K562 (cell line): ENCODE results near the gene OSGIN1. TPM values are rescaled to one million over a fixed set of nuclear protein-coding genes. Genes with fewer than 3 reads are reported as not detected.

Experiments used
- CLOCK ChIP-seq: fragments of 250-450 bp; sonication (Bioruptor Pico); IDR thresholded peaks from 2 replicates; pipeline ENCODE4 v1.4.0; 2020; ENCODE audit warnings: mild to moderate bottlenecking, moderate library complexity, borderline replicate concordance
- CUX1 ChIP-seq: fragments of 200-800 bp; sonication (Bioruptor generic); IDR thresholded peaks from 2 replicates; pipeline ENCODE4 v1.6.1; 2016; ENCODE audit warnings: missing genetic modification characterization, missing compliant biosample characterization
- CXXC5 ChIP-seq: fragments of 250-450 bp; sonication (Bioruptor Pico); IDR thresholded peaks from 2 replicates; pipeline ENCODE4 v1.8.0; 2022; ENCODE audit warnings: inconsistent platforms, mild to moderate bottlenecking, moderate library complexity
- HCFC1 ChIP-seq: IDR thresholded peaks from 2 replicates; pipeline ENCODE4 v1.6.1; 2012; ENCODE audit warnings: low read depth, low read length, improper control_type of control experiment
- IFI16 ChIP-seq: fragments of 250-450 bp; sonication (Bioruptor Pico); IDR thresholded peaks from 2 replicates; pipeline ENCODE4 v2.1.2; 2022; ENCODE audit warnings: mild to moderate bottlenecking, inconsistent platforms
- MAZ ChIP-seq, 2 experiments: fragments of 450-650 bp in 1 of 2; sonication (generic) in 1 of 2; formaldehyde crosslinking; IDR thresholded peaks in 1 of 2; conservative IDR thresholded peaks in 1 of 2; 2 replicates each; pipeline versions ENCODE4 v1.4.0 to v1.5.0; 2020; ENCODE audit warnings: mild to moderate bottlenecking in 1 of 2, missing genetic modification reagents in 1 of 2
- MTA3 ChIP-seq: fragments of 450-650 bp; formaldehyde crosslinking; IDR thresholded peaks from 2 replicates; pipeline ENCODE4 v1.6.1; 2017; ENCODE audit warnings: mild to moderate bottlenecking, borderline replicate concordance
- POLR2AphosphoS5 ChIP-seq: IDR thresholded peaks from 2 replicates; pipeline ENCODE4 v1.6.1; 2011; ENCODE audit warnings: mild to moderate bottlenecking, low read depth, low read length, moderate library complexity; ENCODE audit not compliant: control insufficient read depth, insufficient read depth
- PTBP1 ChIP-seq: fragments of 200-400 bp; formaldehyde crosslinking; IDR thresholded peaks from 2 replicates; pipeline ENCODE4 v1.6.1; 2017; ENCODE audit warnings: low read depth, low read length
- RAD51 ChIP-seq: fragments of 450-650 bp; IDR thresholded peaks from 2 replicates; pipeline ENCODE4 v1.7.1; 2016; ENCODE audit warnings: low read depth, mild to moderate bottlenecking, borderline replicate concordance
- RBM25 ChIP-seq: fragments of 200-400 bp; formaldehyde crosslinking; IDR thresholded peaks from 2 replicates; pipeline ENCODE4 v1.6.1; 2018; ENCODE audit warnings: low read length, low read depth, moderate library complexity; ENCODE audit not compliant: severe bottlenecking
- SMARCE1 ChIP-seq: fragments of 450-650 bp; IDR thresholded peaks from 2 replicates; pipeline ENCODE4 v1.7.1; 2016; ENCODE audit warnings: mild to moderate bottlenecking
- SNIP1 ChIP-seq: fragments of 450-650 bp; IDR thresholded peaks from 2 replicates; pipeline ENCODE4 v1.7.1; 2017; ENCODE audit warnings: low read depth, mild to moderate bottlenecking
- TBL1XR1 ChIP-seq, 2 experiments: IDR thresholded peaks; 2 replicates each; pipeline ENCODE4 v1.6.1; 2012; ENCODE audit warnings: improper control_type of control experiment in 2 of 2, low read length in 2 of 2, mild to moderate bottlenecking in 1 of 2
- ZBED1 ChIP-seq: IDR thresholded peaks from 2 replicates; pipeline ENCODE4 v1.6.1; 2014
- ZNF511 ChIP-seq: sonication (generic); formaldehyde crosslinking; IDR thresholded peaks from 2 replicates; pipeline ENCODE4 v1.8.0; 2022; ENCODE audit warnings: mild to moderate bottlenecking, missing genetic modification reagents
- ZNF785 ChIP-seq: fragments of 250-450 bp; sonication (Bioruptor Pico); IDR thresholded peaks from 2 replicates; pipeline ENCODE4 v1.4.0; 2020; ENCODE audit warnings: mild to moderate bottlenecking
- polyA plus RNA-seq, 8 experiments: library from polyadenylated mRNA; depleted of rRNA in 4 of 8; stranded (reverse) in 5 of 8; unstranded in 3 of 8; fragments of >200 nt; fragmentation: Nextera tagmentation in 2 of 8; fragmentation: Illumina TruSeq in 1 of 8; extraction: Ambion mirVana in 2 of 8; extraction: Trizol in 1 of 8; gene quantifications; 2 replicates each; pipeline versions ENCODE4 v1.2.1 to v1.2.3, GENCODE V29; 2011 to 2014; ENCODE audit warnings: inconsistent platforms in 1 of 8, missing spikeins in 1 of 8
- total RNA-seq, 7 experiments: library from RNA; depleted of rRNA in 6 of 7; stranded (reverse); fragments of >200 nt in 6 of 7; fragmentation: Illumina TruSeq in 2 of 7; extraction: Trizol in 2 of 7; gene quantifications; 2 replicates each; pipeline versions ENCODE4 v1.2.1 to v1.2.3, GENCODE V29; 2011 to 2021; ENCODE audit warnings: low replicate concordance in 1 of 7
- TF ChIP-seq, protein P1 (sequence below): fragments of 450-650 bp; IDR thresholded peaks from 2 replicates; pipeline ENCODE4 v1.6.1; 2016; ENCODE audit warnings: missing biosample characterization, missing genetic modification characterization

OSGIN1 gene
- total and polyA plus RNA-seq, 9 of the 15 experiments (the other 6 are each of a cell fraction or from before 2014, with no cell fraction given) = 0.03 to 3.6 (median 1.6) TPM

DNA sequence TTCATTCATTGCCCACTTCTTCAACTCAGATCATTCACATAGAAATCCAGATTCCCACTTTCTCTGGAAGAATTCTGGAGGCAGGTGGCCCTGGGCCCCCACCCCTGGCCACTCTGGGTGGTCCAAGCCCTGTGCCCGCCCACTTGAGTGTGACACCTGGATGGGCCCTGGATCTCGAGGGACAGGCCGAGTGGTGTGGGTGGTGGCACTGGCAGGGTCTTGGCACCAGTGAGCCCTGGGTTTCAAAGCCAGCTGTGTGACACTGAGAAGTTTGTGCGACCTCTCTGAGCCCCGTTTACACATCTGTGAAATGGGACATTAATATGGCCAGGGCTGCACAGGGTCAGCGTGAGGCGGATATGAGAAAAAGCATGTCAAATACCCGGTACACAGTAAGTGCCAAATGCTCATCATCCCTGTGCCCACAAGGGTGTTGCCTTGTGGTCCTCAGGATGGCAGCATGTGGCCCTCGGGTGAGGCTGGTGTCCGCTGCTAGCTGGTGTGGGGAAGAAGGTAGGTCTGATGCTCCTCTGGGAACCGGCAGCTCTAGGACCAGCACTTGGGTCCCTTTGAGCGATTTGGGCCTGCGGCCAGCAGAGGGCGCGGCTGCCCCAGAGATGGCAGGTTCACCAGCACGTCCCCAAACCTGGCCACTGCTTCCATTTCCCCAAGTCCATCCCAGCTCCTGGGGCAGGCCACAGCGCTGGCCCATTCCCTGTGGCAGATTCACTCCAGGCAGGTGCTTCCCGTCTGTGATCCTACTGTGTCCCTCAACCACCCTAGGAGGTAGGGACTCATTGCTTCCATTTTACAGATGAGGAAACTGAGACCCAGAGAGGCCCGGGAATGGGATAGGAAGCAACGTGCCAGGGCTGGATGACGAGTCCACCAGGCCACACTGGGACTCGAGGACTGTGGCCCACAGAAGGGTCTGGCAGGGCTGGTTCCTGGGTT is 3.6 kb downstream of the OSGIN1 start (continued):
- TF ChIP-seq CUX1 (CRISPR knock-in tag) (no peak), MTA3 (no peak; the same call in 1 of the 2 replicates), ZNF511 (CRISPR knock-in tag) (no peak), POLR2AphosphoS5 (no peak), ZNF785 (CRISPR knock-in tag) (no peak), IFI16 (CRISPR knock-in tag) (no peak), SMARCE1 (no peak), PTBP1 (peak; percentile 74; the same call in 1 of the 2 replicates), CLOCK (CRISPR knock-in tag) (no peak), CXXC5 (no peak), TBL1XR1 (IDR thresholded peaks at IDR 0.05; ENCODE audit: low read length in 2 of 2) (no peak), RAD51 (no peak), RBM25 (peak; percentile 90), MAZ (CRISPR knock-in tag; conservative IDR thresholded peaks at IDR 0.05 in 1 of 2, IDR thresholded peaks at IDR 0.05 in 1 of 2) (peak in 1 of 2 experiments; percentile 37; a peak in 1 of 4 replicates), ZBED1 (no peak), HCFC1 (0 out of 2 replicates have a peak, but pooled peaks have one; percentile 28), SNIP1 (no peak)
- TF ChIP-seq, protein P1, sequence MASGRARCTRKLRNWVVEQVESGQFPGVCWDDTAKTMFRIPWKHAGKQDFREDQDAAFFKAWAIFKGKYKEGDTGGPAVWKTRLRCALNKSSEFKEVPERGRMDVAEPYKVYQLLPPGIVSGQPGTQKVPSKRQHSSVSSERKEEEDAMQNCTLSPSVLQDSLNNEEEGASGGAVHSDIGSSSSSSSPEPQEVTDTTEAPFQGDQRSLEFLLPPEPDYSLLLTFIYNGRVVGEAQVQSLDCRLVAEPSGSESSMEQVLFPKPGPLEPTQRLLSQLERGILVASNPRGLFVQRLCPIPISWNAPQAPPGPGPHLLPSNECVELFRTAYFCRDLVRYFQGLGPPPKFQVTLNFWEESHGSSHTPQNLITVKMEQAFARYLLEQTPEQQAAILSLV (tag) = no peak
